HepG2 (cell line): ENCODE measurements around the gene ZDHHC16. TPM values are rescaled to one million over a fixed set of nuclear protein-coding genes. Genes with fewer than 3 reads are reported as not detected.

Source experiments
- ATAC-seq: fragments of 200-7000 bp; cut with Tn5 transposase; 3 replicates; pipeline ENCODE4 v1.9.1; 2020; ENCODE audit warnings: mild to moderate bottlenecking, moderate library complexity
- BruUV-seq: library from RNA; stranded (reverse); fragments of 400-500 nt; replicated peaks from 2 replicates; lab custom pipeline; 2021; lab: Mats Ljungman, UMichigan
- CTCF ChIA-PET: fragments of 300-600 bp; formaldehyde crosslinking; extraction: SDS; loops from one replicate; lab custom pipeline; 2021; ENCODE audit warnings: low total read pairs, inconsistent platforms, low intra/inter-chr PET ratio; lab: Yijun Ruan, JAX
- POLR2A ChIA-PET: fragments of 350-600 bp; sonication (Branson Sonifier 250); formaldehyde crosslinking; loops from one replicate; lab custom pipeline; 2020; ENCODE audit warnings: antibody characterized with exemption, inconsistent platforms; lab: Yijun Ruan, JAX
- DNase-seq: peaks from one replicate; pipeline ENCODE4 v3.0.0-alpha.2; 2015; ENCODE audit warnings: low spot score
- FAIRE-seq: peaks from 3 replicates; lab custom pipeline; 2011; peaks lifted over from hg19 to GRCh38; lab: Jason Lieb, UNC
- H2AFZ ChIP-seq: one replicate; pipeline ENCODE4 v1.6.1; 2011; ENCODE audit warnings: low read length, inconsistent platforms
- H3K27ac ChIP-seq: fragments of 300-600 bp; 3 replicates; pipeline ENCODE4 v1.8.0; 2011; ENCODE audit warnings: mixed run types, mild to moderate bottlenecking, mixed read lengths, low read length, inconsistent platforms; ENCODE audit not compliant: insufficient read depth; ENCODE audit errors: extremely low read length
- H3K27me3 ChIP-seq, 2 experiments: fragments of 200-600 bp in 1 of 2; 2 replicates in 1 of 2; 3 replicates in 1 of 2; pipeline versions ENCODE4 v1.6.0 to v1.8.0; 2011; ENCODE audit warnings: low read length in 2 of 2, mild to moderate bottlenecking in 2 of 2, moderate library complexity in 2 of 2, inconsistent platforms in 1 of 2; ENCODE audit not compliant: insufficient read depth in 2 of 2, control insufficient read depth in 1 of 2
- H3K36me3 ChIP-seq, 2 experiments: fragments of 200-600 bp in 1 of 2; replicated peaks in 1 of 2; 2 replicates in 1 of 2; 3 replicates in 1 of 2; pipeline versions ENCODE4 v1.5.1 to v1.8.0; 2011; ENCODE audit warnings: low read length in 2 of 2, inconsistent platforms in 1 of 2; ENCODE audit not compliant: insufficient read depth in 2 of 2, control insufficient read depth in 1 of 2
- H3K4me1 ChIP-seq: 2 replicates; pipeline ENCODE4 v1.5.1; 2012; ENCODE audit warnings: low read length, inconsistent platforms; ENCODE audit not compliant: insufficient read depth
- H3K4me2 ChIP-seq: 2 replicates; pipeline ENCODE4 v1.6.0; 2011; ENCODE audit warnings: low read depth, low read length, inconsistent platforms
- H3K4me3 ChIP-seq, 3 experiments: fragments of 200-600 bp in 1 of 3; sonication (generic), shearing (Covaris generic) in 1 of 3; replicated peaks in 1 of 3; 2 replicates each; pipeline ENCODE4 v1.5.1; 2011 to 2016; ENCODE audit warnings: low read length in 3 of 3, inconsistent platforms in 2 of 3, low read depth in 2 of 3, mild to moderate bottlenecking in 2 of 3, control low read depth in 1 of 3, mixed read lengths in 1 of 3; ENCODE audit not compliant: insufficient read depth in 1 of 3
- H3K79me2 ChIP-seq: one replicate; pipeline ENCODE4 v1.6.1; 2011; ENCODE audit warnings: low read length, inconsistent platforms; ENCODE audit not compliant: insufficient read depth
- H3K9ac ChIP-seq: 2 replicates; pipeline ENCODE4 v1.6.0; 2011; ENCODE audit warnings: mild to moderate bottlenecking, low read depth, low read length, inconsistent platforms; ENCODE audit not compliant: insufficient read depth
- H3K9me3 ChIP-seq: 2 replicates; pipeline ENCODE4 v1.5.1; 2012; ENCODE audit warnings: mild to moderate bottlenecking, low read length
- H4K20me1 ChIP-seq: 2 replicates; pipeline ENCODE4 v1.6.0; 2011; ENCODE audit warnings: inconsistent platforms, mild to moderate bottlenecking, low read length, moderate library complexity; ENCODE audit not compliant: insufficient read depth
- AHR ChIP-seq: IDR thresholded peaks from 2 replicates; pipeline ENCODE4 v1.6.1; 2018; ENCODE audit warnings: missing genetic modification reagents, missing compliant biosample characterization
- FOXP1 ChIP-seq, 2 experiments: fragments of 450-650 bp in 1 of 2; IDR thresholded peaks; 2 replicates each; pipeline ENCODE4 v1.6.1; 2017 to 2018; ENCODE audit warnings: antibody characterized with exemption in 1 of 2
- MBD4 ChIP-seq: IDR thresholded peaks from 2 replicates; pipeline ENCODE4 v1.6.1; 2012; ENCODE audit warnings: low read length, inconsistent platforms, borderline replicate concordance
- MXD4 ChIP-seq: IDR thresholded peaks from 2 replicates; pipeline ENCODE4 v1.6.1; 2016; ENCODE audit warnings: mild to moderate bottlenecking, missing biosample characterization, missing genetic modification reagents
- NFYC ChIP-seq: IDR thresholded peaks from 2 replicates; pipeline ENCODE4 v1.6.1; 2016; ENCODE audit warnings: missing genetic modification reagents, missing compliant biosample characterization
- RXRB ChIP-seq: IDR thresholded peaks from 2 replicates; pipeline ENCODE4 v1.6.1; 2016; ENCODE audit warnings: borderline replicate concordance, missing genetic modification reagents, missing compliant biosample characterization
- ZBTB7A ChIP-seq: sonication (generic); formaldehyde crosslinking; IDR thresholded peaks from 2 replicates; pipeline ENCODE4 v1.8.0; 2022; ENCODE audit warnings: mild to moderate bottlenecking, missing genetic modification reagents
- ZMYM4 ChIP-seq: sonication (generic); formaldehyde crosslinking; IDR thresholded peaks from 2 replicates; pipeline ENCODE4 v1.8.1; 2023; ENCODE audit warnings: mild to moderate bottlenecking, missing genetic modification reagents
- ZNF678 ChIP-seq: sonication (generic); formaldehyde crosslinking; IDR thresholded peaks from 2 replicates; pipeline ENCODE4 v1.4.0; 2020; ENCODE audit warnings: mild to moderate bottlenecking, missing genetic modification reagents
- ZNF75D ChIP-seq: sonication (generic); formaldehyde crosslinking; IDR thresholded peaks from 2 replicates; pipeline ENCODE4 v1.8.1; 2023; ENCODE audit warnings: missing genetic modification reagents, mild to moderate bottlenecking, borderline replicate concordance
- WGBS: methylation state at CpG from one replicate; pipeline ENCODE4 v1.1.6; 2017; ENCODE audit warnings: low lambda C conversion rate; 5-methylcytosine and 5-hydroxymethylcytosine counted together
- in situ Hi-C: cut with HindIII; loops from 2 replicates; pipeline ENCODE4 v1.10.0; 2017; ENCODE audit warnings: low pct_unique_long_range_greater_than_20kb; ENCODE audit not compliant: extremely low pct_ligation_motif_present
- intact Hi-C: fragments of 100-400 bp; cut with micrococcal nuclease; formaldehyde crosslinking; loops from one replicate; pipeline ENCODE4 v1.10.0; 2022; ENCODE audit not compliant: unreplicated experiment
- polyA plus RNA-seq, 8 experiments: library from polyadenylated mRNA; depleted of rRNA in 3 of 8; stranded (reverse) in 7 of 8; unstranded in 1 of 8; fragments of >200 nt; fragmentation: Illumina TruSeq in 4 of 8; extraction: Trizol in 4 of 8; gene quantifications; 2 replicates each; pipeline versions ENCODE4 v1.2.1 to v1.2.3, GENCODE V29; 2011 to 2016; ENCODE audit warnings: low read depth in 4 of 8, missing spikeins in 1 of 8, mixed read lengths in 1 of 8; ENCODE audit not compliant: insufficient read depth in 1 of 8
- total RNA-seq, 5 experiments: library from RNA; depleted of rRNA; stranded (reverse); fragments of >200 nt; fragmentation: Illumina TruSeq; extraction: Trizol; gene quantifications; 2 replicates each; pipeline ENCODE4 v1.2.3, GENCODE V29; 2016; ENCODE audit warnings: low read depth in 1 of 5
- TF ChIP-seq, protein P1 (sequence below): sonication (generic); formaldehyde crosslinking; IDR thresholded peaks from 2 replicates; pipeline ENCODE4 v1.5.0; 2020; ENCODE audit warnings: missing genetic modification reagents
- TF ChIP-seq, protein P2 (sequence below): sonication (generic); formaldehyde crosslinking; IDR thresholded peaks from 2 replicates; pipeline ENCODE4 v1.5.1; 2020; ENCODE audit warnings: mild to moderate bottlenecking, missing genetic modification reagents, moderate library complexity
- TF ChIP-seq, protein P3 (sequence below): sonication (generic); formaldehyde crosslinking; IDR thresholded peaks from 2 replicates; pipeline ENCODE4 v1.5.0; 2020; ENCODE audit warnings: mild to moderate bottlenecking, missing genetic modification reagents
- TF ChIP-seq, protein P4 (sequence below), 2 experiments: IDR thresholded peaks; 2 replicates each; pipeline ENCODE4 v1.6.1; 2011 to 2012; ENCODE audit warnings: low read length in 2 of 2, borderline replicate concordance in 1 of 2, low read depth in 1 of 2, mild to moderate bottlenecking in 1 of 2, moderate library complexity in 1 of 2

ZDHHC16 gene
- total and polyA plus RNA-seq, 2 of the 13 experiments (the other 11 are each of a cell fraction or from before 2014, with no cell fraction given), result 40.8 to 41.8 TPM

DNA sequence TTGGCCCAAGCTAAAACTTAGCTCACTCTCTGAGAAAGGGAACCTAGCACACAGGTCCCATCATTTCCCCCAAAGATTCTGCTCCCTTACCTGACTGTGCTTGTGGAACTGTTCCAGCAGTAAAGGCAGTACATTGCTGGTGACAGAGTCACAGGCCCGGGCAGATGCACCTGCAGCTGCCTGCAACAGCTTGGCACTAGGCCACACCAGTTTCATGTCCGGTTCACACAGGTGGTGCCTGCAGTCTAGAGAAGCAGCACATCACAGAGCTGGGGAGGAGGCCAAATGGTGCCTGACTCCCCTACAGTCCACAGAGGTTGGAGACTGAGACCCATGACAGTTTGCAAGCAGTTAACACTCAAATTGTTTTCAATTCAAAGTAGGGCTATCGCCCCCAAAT, 22.2 kb downstream of the ZDHHC16 start:
- Histone ChIP-seq H3K79me2 (no peaks in the 10 kb centered on the region), H4K20me1 (no peaks in the 10 kb centered on the region), H3K9ac (no peak overlapping the region), H3K4me1 (peaks cover 25% of the 10 kb centered on the region), H3K36me3 (peaks cover 38 to 72% of the 10 kb centered on the region in 2 experiments), H3K4me2 (no peak overlapping the region), H3K9me3 (no peaks in the 10 kb centered on the region), H3K4me3 (no peak overlapping the region), H3K27me3 (no peaks in the 10 kb centered on the region), H2AFZ (no peak overlapping the region), H3K27ac (no peak overlapping the region)
- BruUV-seq, result no TSS peak
- ChIA-PET CTCF (no interaction called here), POLR2A (no interaction called here)
- 92% methylated on average over 1 of the region's 3 CpGs for WGBS
- DNase-seq, result no peak
- intact Hi-C loops, result no loop called here
- in situ Hi-C loops, result no loop called here
- no peak for ATAC-seq
- FAIRE-seq, result no peak
- TF ChIP-seq ZBTB7A, result no peak
- no peak for TF ChIP-seq FOXP1 (IDR thresholded peaks at IDR 0.05)
- no peak for TF ChIP-seq FOXP1 (CRISPR knock-in tag; IDR thresholded peaks at IDR 0.05)
- TF ChIP-seq ZMYM4 (CRISPR knock-in tag), result no peak
- no peak for TF ChIP-seq MXD4 (CRISPR knock-in tag)
- TF ChIP-seq, protein P1, sequence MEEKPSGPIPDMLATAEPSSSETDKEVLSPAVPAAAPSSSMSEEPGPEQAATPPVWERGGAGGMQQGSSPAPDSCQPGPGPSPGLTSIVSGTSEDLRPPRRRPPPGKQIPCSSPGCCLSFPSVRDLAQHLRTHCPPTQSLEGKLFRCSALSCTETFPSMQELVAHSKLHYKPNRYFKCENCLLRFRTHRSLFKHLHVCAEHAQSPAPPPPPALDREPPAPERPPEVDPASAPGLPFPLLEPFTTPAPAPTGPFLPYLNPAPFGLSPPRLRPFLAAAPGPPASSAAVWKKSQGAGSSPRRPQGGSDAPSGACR (CRISPR knock-in tag), result no peak
- TF ChIP-seq RXRB, result no peak
- no peak for TF ChIP-seq AHR (CRISPR knock-in tag)
- no peak for TF ChIP-seq ZNF678 (CRISPR knock-in tag)
- TF ChIP-seq, protein P2, sequence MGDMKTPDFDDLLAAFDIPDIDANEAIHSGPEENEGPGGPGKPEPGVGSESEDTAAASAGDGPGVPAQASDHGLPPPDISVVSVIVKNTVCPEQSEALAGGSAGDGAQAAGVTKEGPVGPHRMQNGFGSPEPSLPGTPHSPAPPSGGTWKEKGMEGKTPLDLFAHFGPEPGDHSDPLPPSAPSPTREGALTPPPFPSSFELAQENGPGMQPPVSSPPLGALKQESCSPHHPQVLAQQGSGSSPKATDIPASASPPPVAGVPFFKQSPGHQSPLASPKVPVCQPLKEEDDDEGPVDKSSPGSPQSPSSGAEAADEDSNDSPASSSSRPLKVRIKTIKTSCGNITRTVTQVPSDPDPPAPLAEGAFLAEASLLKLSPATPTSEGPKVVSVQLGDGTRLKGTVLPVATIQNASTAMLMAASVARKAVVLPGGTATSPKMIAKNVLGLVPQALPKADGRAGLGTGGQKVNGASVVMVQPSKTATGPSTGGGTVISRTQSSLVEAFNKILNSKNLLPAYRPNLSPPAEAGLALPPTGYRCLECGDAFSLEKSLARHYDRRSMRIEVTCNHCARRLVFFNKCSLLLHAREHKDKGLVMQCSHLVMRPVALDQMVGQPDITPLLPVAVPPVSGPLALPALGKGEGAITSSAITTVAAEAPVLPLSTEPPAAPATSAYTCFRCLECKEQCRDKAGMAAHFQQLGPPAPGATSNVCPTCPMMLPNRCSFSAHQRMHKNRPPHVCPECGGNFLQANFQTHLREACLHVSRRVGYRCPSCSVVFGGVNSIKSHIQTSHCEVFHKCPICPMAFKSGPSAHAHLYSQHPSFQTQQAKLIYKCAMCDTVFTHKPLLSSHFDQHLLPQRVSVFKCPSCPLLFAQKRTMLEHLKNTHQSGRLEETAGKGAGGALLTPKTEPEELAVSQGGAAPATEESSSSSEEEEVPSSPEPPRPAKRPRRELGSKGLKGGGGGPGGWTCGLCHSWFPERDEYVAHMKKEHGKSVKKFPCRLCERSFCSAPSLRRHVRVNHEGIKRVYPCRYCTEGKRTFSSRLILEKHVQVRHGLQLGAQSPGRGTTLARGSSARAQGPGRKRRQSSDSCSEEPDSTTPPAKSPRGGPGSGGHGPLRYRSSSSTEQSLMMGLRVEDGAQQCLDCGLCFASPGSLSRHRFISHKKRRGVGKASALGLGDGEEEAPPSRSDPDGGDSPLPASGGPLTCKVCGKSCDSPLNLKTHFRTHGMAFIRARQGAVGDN (CRISPR knock-in tag), result no peak
- no peak for TF ChIP-seq NFYC
- TF ChIP-seq, protein P3, sequence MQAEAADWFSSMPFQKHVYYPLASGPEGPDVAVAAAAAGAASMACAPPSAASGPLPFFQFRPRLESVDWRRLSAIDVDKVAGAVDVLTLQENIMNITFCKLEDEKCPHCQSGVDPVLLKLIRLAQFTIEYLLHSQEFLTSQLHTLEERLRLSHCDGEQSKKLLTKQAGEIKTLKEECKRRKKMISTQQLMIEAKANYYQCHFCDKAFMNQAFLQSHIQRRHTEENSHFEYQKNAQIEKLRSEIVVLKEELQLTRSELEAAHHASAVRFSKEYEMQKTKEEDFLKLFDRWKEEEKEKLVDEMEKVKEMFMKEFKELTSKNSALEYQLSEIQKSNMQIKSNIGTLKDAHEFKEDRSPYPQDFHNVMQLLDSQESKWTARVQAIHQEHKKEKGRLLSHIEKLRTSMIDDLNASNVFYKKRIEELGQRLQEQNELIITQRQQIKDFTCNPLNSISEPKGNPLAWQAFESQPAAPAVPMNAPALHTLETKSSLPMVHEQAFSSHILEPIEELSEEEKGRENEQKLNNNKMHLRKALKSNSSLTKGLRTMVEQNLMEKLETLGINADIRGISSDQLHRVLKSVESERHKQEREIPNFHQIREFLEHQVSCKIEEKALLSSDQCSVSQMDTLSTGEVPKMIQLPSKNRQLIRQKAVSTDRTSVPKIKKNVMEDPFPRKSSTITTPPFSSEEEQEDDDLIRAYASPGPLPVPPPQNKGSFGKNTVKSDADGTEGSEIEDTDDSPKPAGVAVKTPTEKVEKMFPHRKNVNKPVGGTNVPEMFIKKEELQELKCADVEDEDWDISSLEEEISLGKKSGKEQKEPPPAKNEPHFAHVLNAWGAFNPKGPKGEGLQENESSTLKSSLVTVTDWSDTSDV (CRISPR knock-in tag), result no peak
- TF ChIP-seq ZNF75D, result no peak
- TF ChIP-seq, protein P4, sequence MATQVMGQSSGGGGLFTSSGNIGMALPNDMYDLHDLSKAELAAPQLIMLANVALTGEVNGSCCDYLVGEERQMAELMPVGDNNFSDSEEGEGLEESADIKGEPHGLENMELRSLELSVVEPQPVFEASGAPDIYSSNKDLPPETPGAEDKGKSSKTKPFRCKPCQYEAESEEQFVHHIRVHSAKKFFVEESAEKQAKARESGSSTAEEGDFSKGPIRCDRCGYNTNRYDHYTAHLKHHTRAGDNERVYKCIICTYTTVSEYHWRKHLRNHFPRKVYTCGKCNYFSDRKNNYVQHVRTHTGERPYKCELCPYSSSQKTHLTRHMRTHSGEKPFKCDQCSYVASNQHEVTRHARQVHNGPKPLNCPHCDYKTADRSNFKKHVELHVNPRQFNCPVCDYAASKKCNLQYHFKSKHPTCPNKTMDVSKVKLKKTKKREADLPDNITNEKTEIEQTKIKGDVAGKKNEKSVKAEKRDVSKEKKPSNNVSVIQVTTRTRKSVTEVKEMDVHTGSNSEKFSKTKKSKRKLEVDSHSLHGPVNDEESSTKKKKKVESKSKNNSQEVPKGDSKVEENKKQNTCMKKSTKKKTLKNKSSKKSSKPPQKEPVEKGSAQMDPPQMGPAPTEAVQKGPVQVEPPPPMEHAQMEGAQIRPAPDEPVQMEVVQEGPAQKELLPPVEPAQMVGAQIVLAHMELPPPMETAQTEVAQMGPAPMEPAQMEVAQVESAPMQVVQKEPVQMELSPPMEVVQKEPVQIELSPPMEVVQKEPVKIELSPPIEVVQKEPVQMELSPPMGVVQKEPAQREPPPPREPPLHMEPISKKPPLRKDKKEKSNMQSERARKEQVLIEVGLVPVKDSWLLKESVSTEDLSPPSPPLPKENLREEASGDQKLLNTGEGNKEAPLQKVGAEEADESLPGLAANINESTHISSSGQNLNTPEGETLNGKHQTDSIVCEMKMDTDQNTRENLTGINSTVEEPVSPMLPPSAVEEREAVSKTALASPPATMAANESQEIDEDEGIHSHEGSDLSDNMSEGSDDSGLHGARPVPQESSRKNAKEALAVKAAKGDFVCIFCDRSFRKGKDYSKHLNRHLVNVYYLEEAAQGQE (IDR thresholded peaks at IDR 0.05; ENCODE audit: borderline replicate concordance in 1 of 2, low read depth in 1 of 2, low read length in 2 of 2), result no peak
- TF ChIP-seq MBD4, result no peak
